HTERT RPE-1 (cell line): ENCODE results near the gene BRD7.

Experiments
- in situ Hi-C: fragments of 300-500 bp; cut with MboI; formaldehyde crosslinking; loops from 4 replicates; pipeline ENCODE4 v1.14.3; 2020; ENCODE audit warnings: low sequenced_read_pairs

Gene BRD7

DNA sequence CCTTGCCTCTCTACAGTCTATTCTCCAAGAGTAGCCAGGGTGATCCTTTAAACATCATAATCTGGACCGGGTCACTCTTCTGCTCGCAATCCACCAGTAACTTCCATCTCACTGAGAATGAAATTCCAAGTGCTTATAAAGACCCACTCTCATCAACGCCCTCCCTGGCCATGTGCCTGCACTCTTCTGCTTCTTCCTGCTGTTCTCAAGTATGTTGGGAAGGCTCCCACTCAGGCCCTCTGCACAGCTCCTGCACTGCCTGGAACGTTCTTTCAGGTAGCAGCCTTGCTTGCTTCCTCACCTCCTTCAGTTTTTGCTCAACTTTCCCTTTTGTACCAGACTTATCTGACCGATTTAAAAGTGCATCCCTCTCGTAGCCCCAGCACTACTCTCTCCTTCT is 44.4 kb downstream of the BRD7 start:
- in situ Hi-C loops, result no loop called here

DNA sequence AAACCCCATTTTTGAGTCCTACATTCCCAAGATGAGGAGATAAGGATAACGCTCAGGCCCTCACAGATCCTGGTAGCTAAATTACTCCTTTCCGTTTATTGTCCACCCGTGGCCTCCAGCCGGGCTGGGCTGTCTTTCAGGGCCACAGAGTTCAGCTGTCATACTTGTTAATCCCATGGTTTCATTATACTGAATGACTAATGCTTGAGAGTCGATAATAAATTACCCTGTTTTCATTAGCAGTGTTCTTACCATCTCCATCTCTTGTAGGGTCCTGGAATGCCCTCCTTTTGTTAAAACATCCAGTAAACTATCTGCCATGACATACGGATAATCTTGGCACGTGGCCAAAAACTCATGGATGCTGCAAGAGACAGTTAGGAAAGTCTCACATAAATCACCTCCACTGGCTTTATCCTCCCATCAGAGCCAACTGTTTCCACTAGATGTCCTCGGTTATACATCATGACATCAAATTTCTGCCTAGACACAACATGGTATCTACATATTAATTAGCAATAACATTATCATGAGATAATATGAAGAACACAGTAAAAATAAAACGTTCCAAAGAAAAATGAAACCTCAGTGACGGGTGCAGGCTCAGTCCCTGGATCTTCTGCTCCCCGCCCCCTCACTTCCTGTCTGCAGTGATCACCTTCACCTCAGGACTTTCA is 45.3 kb downstream of the BRD7 start:
- in situ Hi-C loops, result no loop called here

DNA sequence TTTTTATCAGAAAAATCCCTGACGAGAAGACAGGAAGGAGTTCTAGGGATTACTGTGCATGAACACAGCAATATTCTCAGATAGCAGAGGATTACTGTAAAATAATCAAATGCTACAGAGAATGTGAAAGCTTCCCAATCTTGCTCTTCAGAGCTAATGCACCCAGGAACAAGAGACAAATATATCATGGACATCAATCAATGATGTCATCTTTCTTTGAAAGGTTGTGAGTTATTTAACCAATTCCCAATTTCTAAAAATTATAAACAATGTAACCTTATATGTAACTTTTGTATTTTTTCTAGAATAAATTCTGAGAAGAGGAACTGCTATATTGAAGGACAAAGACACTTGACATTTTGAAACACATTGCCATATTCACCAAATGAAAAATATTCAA is 46.5 kb downstream of the BRD7 start:
- in situ Hi-C loops, result no loop called here

DNA sequence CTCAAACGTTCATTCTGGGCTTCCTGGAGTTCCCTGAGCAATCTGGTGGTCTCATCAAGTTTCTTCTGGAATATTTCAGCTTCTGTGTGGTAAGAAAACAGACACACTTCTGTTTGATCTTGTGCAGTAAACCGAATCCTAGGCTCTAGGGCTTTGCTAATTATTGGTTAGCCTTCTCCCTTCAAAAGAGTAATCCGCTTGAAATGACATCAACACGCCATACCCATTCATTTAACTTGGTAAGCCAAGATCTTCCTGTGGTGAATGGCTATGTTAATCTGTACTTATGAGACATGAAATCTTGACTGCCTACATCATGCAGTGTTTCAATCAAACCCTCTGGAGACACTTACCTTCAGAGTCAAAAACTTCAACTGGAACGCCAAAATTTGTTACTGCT is 48.5 kb downstream of the BRD7 start:
- in situ Hi-C loops, result no loop called here

DNA sequence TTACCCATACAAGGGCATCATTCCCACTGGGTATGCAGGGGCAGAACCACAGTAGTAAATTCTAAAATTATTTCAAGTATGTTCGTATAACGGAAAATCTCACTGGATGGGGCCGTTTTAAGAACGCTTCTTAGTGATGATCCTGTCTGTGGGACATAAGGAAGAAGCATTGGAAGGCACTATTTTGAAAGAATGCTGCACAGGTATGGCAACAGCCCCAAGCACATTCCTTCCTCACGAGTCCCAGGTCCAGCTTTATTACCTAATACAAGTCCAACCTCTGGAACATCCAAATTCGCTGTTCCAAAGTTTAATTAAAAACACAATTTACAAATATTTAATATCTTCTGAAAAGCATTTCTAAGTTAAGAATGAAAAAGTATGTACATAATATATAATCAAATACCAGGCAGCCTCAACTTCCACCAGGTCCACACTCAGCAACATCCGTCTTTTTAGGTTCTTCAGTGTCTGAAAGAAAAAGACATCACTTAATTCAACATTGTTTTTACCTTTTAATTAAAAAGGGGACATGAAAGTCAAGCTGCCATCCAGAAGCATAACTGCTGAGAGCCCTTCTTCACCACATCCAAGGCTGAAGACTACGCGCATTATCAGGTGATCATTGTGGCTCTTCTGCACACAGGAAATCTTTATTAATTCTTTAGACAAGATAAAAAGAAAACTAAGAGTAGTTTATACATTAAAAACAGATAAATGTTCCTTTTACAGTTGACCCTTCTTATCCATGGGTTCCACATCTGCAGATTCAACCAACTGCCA is 49.8 kb downstream of the BRD7 start:
- in situ Hi-C loops, result no loop called here

DNA sequence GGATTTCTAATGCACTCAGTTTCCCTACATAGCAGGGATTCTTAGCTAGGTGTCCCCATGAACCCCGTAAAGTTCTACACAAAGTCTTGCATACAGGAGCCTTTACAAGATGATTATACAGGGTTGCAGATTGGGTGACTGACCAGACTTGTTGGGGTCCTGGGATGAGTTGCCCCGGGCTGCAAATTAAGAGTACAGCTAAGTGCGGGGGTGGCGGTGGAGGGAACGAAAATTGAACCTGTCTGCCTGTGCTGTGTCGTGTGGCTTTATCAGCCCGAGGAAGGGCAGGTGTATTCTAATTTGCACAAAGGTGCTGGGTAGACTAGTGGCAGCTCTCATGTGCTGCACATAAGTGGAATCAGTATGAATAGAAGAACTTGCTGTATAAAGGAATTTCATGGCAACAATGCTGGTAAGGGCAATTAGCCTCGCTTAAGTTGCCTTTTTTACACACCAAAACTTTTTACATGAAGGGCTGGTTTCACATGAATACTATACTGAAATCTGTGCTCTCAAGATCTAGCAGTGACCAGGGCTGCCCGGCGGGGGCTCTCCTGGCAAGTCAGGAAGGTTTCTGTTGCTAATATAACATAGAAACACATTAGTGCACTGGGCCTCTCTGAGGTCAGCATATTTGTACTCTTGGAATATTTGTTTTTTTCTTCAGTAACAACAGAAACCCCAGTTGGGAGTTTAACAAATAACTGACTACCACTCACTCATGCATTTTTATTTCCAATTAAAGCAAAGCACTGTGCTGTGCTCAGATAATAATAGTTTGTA is 51.7 kb downstream of the BRD7 start:
- in situ Hi-C loops, result no loop called here

DNA sequence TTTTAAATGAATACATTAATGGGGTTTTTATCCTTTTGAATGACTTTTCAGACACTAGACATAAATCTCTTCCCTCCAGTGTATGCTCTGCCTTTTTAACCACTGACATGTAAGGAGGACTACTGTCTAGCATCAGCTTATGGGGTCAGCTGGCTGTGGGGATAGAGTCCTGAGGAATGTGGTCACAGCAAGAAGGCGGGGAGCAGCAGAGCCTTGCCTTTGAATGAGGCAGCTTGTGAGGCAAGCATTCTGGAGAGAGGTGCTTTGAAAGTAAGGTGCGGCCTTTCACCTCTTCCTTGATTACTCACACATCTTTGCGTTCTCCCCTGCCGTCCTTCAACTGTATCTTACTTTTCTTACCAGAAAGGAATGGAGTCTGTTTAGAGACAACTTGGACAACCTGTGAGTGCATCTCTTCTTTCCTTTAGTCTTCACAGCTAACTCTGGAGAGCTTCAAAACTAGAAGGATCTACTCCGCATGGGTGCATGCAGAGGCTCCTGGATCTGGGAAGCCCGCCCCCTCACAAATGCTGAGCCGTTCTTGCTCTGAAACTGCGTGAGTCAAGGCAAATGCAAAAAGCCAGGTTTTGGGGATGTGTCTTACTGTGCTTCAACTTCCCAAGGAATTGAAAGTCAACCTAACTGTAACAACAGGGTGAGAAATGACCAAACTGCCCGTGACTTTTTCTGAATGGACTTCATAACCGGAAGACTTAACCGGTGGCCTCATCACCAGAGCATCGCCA is 52.5 kb downstream of the BRD7 start:
- in situ Hi-C loops, result no loop called here

DNA sequence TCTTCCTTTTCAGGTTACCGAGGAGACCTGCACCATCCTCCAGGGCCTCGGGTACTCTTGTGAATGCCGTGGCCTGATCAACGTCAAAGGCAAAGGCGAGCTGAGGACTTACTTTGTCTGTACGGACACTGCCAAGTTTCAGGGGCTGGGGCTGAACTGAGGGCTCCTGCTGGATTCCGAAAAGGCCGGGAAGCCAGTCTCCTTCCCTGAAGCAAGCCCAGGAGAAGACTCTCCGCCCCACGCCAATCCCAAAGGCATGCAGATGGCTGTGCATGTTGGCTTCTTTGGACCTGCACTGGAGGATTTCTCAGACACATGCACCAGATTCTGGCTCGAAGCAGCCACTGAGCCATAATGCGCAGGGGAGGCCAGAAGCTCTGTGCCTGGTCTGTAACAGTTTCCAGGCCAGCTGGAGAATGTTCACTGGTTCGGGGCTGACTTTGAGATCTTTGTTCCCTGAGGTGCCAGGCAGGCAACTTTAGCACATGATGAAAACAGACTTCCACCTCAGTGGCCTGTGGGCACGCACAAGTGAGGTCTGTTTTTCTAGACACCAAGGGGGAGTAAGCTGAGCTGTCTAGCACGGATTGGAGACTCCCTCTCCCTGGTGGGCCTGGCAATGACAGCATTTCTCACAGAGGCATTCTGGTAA is 53.3 kb downstream of the BRD7 start:
- in situ Hi-C loops, result no loop called here

DNA sequence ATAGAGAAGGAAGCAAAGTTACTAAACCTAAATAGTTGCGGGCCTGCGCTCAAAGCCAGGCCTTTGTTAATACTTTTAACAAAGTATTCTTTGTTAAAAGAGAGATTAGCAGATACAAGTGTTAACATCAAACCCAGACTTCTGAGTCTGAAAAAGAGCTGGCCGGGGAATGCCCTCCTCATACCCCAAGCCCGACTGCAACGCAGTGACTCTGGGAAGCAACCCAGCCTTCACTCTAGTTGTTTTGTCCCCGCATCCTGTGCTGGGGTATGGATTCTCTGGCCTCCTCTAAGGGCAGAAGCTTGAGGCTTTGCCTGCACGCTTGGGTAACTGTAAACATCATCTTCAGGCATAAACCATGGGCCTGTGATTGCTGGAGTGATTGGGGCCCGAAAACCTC is 54.1 kb downstream of the BRD7 start:
- in situ Hi-C loops, result no loop called here

DNA sequence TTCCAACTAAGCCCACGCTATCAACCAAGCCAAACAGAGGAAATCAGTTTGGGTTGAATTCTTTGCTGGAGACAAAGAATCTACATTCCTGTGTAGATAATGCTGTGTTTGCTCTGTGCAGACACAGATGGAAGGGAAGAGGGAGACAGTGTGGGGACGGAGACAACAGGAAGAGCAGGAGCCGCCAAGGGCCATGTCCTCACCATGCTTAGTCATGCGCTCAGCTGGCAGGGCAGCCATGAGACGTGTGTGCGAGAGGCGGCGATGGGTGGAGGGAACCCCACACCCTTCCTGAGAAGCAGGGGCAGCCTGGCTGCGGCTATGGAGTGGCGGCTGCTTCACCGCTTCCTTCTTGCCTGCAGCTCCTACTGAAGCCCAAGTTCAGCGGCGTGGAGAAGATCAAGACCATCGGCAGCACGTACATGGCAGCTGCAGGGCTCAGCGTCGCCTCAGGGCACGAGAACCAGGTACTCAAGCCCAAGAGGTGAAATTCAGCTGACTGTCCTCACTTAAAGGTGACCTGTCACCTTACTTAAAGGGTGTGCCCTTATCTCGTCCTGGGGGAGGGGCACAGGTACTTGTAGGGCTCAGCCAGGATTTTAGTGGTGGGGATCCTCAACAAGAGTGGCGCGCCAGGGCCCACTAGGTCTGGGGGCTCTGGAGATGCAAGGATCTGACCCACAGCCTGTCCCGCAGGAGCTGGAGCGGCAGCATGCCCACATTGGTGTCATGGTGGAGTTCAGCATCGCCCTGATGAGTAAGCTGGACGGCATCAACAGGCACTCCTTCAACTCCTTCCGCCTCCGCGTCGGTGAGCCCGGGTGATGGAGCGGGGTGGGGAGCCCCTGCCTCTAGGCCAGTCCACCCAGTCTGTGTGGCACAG is 55.0 kb downstream of the BRD7 start:
- in situ Hi-C loops, result no loop called here

DNA sequence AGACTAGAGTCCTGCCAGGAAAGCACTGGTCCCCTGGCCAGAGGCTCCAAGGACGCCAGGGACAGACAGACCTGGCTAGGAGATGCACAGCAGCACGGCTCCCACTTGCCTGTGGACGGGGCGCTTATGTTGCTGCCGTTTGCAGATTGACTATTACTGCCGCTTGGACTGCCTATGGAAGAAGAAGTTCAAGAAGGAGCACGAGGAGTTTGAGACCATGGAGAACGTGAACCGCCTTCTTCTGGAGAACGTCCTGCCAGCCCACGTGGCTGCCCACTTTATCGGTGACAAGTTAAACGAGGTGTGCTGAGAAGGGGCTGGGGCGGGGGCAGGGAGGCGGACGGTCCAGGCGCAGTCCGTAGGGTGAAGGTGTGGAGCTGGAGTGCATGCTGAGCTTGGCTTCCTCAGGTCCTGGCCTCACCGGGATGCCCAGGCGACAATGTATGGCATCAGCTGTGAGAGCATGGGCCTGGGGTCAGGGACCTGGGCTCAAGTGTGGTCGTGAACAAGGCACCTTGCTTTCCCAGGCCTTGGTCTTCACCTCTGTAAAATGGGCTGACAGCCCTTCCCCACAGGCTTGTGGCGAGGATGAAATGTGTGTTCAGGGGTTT is 56.8 kb downstream of the BRD7 start:
- in situ Hi-C loops, result no loop called here

DNA sequence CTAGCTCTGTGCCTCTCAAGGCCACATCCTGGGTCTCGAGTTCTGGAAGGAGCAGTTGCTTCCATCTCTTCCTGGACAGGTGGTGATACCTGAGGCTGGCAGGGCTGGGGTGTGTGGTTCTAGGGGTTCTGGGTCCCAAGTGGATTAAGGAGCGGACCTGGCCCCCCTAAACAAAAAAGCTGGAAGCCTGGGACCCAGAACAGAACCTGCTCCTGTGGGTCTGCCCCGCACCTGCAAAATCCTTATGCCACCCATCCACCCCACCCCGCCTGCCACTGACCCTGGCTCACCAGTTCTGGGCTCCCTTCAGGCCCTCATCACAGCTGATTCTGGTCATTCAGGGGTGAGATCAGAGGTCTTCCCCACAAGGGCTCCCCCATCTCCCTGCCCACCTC is 57.7 kb downstream of the BRD7 start:
- in situ Hi-C loops, result no loop called here

DNA sequence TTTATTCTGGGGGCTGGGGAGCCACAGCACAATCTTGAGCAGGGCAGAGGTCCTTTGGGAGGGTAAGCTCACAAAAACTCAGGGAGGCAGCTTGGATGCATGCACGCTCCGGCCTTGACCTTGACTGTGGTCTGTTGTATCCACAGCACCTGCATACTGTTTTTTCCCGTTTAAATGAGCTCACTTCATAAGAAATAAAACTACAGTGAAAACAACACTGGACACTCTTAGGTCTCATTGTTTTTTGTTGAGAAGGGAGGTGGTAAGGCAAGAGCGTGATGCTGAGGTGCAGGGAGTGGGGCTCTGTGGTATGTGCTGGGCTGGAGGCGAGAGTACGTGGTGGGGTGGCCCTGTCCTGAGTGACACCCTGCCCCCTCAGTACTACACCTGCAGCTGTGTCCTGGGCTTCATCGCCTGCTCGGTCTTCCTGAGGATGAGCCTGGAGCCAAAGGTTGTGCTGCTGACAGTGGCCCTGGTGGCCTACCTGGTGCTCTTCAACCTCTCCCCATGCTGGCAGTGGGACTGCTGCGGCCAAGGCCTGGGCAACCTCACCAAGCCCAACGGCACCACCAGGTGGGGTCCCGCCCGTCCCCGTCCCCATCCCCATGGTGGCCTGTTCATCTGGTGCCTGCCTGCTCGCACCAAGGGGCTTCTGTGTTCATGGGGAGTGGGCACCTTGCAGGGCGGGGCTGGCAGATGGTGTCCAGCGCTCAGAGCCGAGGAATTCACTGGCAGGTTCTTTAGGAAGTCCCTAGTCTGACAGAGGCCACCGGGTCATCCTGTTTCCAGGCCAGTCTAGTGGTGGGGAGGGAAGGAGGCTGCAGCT is 58.3 kb downstream of the BRD7 start:
- in situ Hi-C loops, result no loop called here

DNA sequence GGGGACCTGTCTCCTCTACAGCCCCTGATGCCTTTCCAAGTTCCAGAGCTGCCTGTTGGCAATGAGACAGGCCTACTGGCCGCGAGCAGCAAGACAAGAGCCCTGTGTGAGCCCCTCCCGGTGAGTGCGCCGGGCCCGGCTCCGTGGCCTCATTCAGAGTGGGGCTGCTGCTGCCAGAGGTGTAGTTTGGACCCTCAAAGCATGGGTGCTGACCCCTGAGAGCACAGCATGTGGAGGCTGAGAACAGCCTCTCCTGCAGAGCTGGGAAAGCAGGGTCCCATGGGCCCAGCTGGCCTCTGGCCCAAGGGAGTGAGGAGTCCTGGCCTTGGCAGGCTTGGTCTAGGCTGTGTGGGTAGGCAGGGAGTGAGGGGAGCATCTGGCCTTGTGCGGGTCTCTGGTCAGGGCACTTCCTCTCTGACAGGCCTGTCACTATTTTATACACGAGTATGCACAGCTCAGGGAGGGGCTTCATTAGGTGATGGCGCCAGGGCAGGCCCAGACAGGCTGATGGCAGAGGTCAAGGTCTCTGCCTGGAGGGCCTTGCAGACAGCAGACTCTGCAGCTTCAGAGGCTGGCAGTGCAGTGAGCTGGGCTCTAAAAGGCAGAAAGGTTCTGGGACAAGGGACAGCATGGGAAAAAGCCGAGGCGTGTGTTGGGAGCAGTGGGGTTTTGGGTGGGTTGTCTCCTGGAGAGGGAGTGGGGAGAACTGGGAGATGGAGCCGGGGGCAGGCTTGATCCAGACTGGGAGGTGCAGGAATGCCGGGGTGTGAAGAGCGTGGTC is 59.1 kb downstream of the BRD7 start:
- in situ Hi-C loops, result no loop called here

DNA sequence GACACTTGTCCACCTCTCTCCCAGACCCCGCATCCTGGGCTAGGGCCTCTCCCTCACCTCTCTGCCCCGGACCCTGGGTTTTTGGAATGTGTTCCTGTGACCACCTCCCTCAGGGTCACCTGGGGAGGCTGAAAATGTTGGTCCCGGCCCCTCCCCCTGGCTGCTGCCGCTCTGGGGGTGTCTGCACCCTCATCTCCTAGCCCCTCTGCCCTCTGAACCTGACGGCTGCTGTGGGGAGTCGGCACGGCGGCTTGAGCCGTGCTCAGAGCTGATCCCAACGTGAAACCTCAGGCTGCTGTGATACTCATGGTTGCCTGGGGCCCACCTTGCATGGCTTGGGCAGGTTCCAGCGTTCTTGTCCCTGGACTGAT is 59.6 kb downstream of the BRD7 start:
- in situ Hi-C loops, result no loop called here

DNA sequence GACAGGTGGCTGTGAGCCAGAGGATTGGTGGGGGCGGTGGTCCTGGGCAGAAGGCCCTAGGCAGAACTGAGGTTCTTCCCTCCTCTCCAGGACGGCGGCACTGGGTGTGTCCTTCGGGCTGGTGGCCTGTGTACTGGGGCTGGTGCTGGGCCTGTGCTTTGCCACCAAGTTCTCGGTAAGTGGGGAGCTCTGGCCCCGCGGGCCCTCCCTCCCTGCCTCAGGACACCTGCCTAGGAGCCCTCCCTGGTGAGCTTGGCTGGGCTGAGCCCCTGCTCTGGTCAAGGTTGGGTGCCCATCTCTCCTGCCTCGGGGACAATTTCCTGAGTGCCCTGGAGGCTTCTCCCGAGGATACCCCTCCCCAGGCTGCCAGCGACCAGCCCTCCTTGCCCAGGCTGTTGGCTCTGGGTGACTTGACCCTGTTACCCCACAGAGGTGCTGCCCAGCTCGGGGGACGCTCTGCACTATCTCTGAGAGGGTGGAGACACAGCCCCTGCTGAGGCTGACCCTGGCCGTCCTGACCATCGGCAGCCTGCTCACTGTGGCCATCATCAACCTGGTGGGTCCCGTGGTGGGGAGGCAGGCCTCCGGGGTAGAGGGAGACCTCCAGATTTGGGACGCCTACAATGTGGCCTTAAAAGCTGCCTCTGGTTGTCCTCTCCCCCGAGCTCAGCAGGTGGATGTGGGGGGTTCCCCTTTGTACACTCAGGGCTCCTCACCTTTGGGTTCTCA is 60.4 kb downstream of the BRD7 start:
- in situ Hi-C loops, result no loop called here

DNA sequence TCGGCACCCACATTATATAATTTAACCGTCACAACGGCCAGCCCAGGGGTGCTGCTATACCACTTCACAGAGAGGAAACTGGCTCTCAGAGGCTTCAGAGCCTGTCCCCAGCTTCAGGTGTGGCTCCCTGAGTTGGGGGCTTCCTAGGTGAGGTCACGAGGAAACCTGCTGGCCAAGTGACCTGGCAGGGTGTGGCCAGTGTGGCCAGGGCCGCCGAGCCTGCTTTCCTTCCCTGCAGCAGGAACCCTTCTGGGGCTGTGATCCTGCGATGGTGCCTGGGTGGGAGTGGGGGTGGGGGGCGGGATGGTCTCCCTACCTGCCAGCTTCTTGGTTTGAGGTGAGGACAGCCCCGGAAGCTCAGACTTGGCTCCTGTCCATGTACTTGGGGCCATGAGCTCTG is 62.5 kb downstream of the BRD7 start:
- in situ Hi-C loops, result no loop called here
